Tibial artery (tissue), 4 donors: Measurements from ENCODE around the gene RAD18.

Source experiments
- DNase-seq, 2 donors: peaks; one replicate each; pipeline ENCODE4 v3.0.0-alpha.2; 2019
- H3K27ac ChIP-seq, 2 donors: fragments of 200-600 bp; sonication (generic) in 1 of 2; 1 replicate in 1 of 2; 2 replicates in 1 of 2; pipeline ENCODE4 v1.5.1; 2018 to 2019; ENCODE audit warnings: mild to moderate bottlenecking in 1 of 2
- H3K27me3 ChIP-seq, 2 donors: fragments of 200-600 bp; sonication (generic) in 1 of 2; one replicate each; pipeline versions ENCODE4 v1.5.1 to v1.6.0; 2016 to 2019
- H3K36me3 ChIP-seq, 3 donors: fragments of 200-600 bp; sonication (generic) in 2 of 3; one replicate each; pipeline ENCODE4 v1.5.1; 2016 to 2019; ENCODE audit warnings: mild to moderate bottlenecking in 2 of 3
- H3K4me1 ChIP-seq, 4 donors: fragments of 200-600 bp; sonication (generic) in 2 of 4; 1 replicate in 3 of 4; 2 replicates in 1 of 4; pipeline ENCODE4 v1.5.1; 2016 to 2019
- H3K4me3 ChIP-seq, 2 donors: fragments of 200-600 bp; sonication (generic) in 1 of 2; 1 replicate in 1 of 2; 2 replicates in 1 of 2; pipeline ENCODE4 v1.5.1; 2018 to 2019; ENCODE audit warnings: mild to moderate bottlenecking in 2 of 2
- H3K9me3 ChIP-seq, 3 donors: fragments of 200-600 bp; sonication (generic) in 1 of 3; one replicate each; pipeline ENCODE4 v1.5.1; 2016 to 2019
- CTCF ChIP-seq, 2 experiments: fragments of 200-600 bp in 1 of 2; fragments of 450-650 bp in 1 of 2; IDR thresholded peaks; one replicate each; pipeline ENCODE4 v1.5.1; 2017 to 2019; ENCODE audit warnings: antibody characterized with exemption in 2 of 2, mild to moderate bottlenecking in 1 of 2, moderate library complexity in 1 of 2
- intact Hi-C: fragments of 100-400 bp; cut with DNase I; formaldehyde crosslinking; loops from one replicate; pipeline ENCODE4 v1.15.0; 2023; ENCODE audit warnings: low total_unique reads

RAD18 gene

GRCh38 chr3:8893001-8893400, 70.3 kb downstream of the RAD18 start:
- Histone ChIP-seq H3K9me3 (no peaks in the 10 kb centered on the region), H3K27ac (no peak overlapping the region), H3K36me3 (peaks cover 0 to 4% (median 0%) of the 10 kb centered on the region in 3 donors), H3K4me1 (peaks cover 0 to 15% (median under 1%) of the 10 kb centered on the region in 4 donors), H3K27me3 (no peaks in the 10 kb centered on the region), H3K4me3 (no peak overlapping the region)
- no peak for TF ChIP-seq CTCF (IDR thresholded peaks at IDR 0.05)
- no peak for DNase-seq
- intact Hi-C loops: no loop called here

- TF ChIP-seq CTCF (IDR thresholded peaks at IDR 0.05): no peak
- no peak for DNase-seq
- intact Hi-C loops: no loop called here
- no peak overlapping the region for H3K4me3 ChIP-seq
- H3K36me3 ChIP-seq: no peaks in the 10 kb centered on the region
- no peaks in the 10 kb centered on the region for H3K9me3 ChIP-seq
- no peaks in the 10 kb centered on the region for H3K27me3 ChIP-seq
- peaks cover 0 to 22% (median 3%) of the 10 kb centered on the region in 4 donors for H3K4me1 ChIP-seq
- no peak overlapping the region for H3K27ac ChIP-seq
Observed at GRCh38 chr3:8891774-8892173, 71.5 kb downstream of the RAD18 start.

DNA sequence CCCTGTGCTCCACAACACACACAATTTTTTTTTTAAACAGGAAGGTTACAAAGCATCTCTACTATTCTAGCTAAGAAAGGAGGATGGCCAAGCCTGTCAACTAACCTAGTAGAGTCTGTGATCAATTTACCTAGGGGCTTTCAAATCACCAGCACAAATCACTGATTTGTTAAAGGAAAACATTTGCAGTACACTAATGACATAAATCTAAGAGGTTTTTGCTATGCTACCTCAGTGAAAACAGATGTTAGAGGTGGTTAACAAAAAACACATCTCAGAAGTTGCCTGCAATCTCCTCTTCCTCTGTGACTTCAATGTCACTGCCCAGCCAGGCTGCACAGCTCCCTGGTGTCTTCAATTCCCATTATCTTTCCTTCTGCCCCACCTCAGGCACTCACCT, 72.0 kb downstream of the RAD18 start:
- DNase-seq: no peak
- Histone ChIP-seq H3K36me3 (no peaks in the 10 kb centered on the region), H3K4me1 (peaks cover 0 to 26% (median 3%) of the 10 kb centered on the region in 4 donors), H3K9me3 (no peaks in the 10 kb centered on the region), H3K27ac (no peak overlapping the region), H3K27me3 (no peaks in the 10 kb centered on the region), H3K4me3 (no peak overlapping the region)
- intact Hi-C loops: no loop called here
- TF ChIP-seq CTCF (IDR thresholded peaks at IDR 0.05): no peak

DNA sequence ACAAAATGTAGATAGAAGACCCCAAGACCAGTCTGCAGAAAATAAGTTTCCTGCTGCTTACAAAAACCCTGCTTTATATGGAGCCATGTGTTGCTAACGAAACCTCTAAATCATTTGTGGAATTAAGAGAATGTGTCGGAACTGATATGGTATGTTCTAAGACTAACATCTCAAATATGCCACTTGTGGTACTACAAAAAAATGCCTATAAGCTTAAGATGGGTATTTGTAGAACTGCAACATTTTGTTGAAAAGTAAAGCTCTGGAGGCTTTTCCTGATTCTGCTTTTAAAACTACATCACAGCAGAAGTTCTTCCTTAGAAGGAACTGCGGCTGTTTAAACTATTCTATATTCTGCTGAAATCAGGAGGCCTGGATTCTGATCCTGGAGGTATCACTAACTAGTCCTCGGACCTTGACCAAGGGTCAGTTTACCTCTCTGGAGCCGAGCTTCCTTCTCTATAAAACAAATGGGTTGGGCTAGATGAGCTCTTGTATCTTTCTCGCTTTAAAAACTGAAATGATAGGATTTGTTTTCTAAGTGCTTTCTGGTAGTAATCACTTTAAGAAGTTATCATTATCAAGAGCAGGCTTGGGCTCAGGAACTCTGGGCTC, 74.9 kb downstream of the RAD18 start:
- no peak for DNase-seq
- TF ChIP-seq CTCF (IDR thresholded peaks at IDR 0.05): no peak
- intact Hi-C loops: no loop called here
- Histone ChIP-seq H3K9me3 (no peaks in the 10 kb centered on the region), H3K27me3 (no peaks in the 10 kb centered on the region), H3K4me1 (peaks cover 0 to 26% (median 3%) of the 10 kb centered on the region in 4 donors), H3K27ac (no peak overlapping the region), H3K4me3 (no peak overlapping the region), H3K36me3 (peaks cover 0 to 7% (median 0%) of the 10 kb centered on the region in 3 donors)

DNA sequence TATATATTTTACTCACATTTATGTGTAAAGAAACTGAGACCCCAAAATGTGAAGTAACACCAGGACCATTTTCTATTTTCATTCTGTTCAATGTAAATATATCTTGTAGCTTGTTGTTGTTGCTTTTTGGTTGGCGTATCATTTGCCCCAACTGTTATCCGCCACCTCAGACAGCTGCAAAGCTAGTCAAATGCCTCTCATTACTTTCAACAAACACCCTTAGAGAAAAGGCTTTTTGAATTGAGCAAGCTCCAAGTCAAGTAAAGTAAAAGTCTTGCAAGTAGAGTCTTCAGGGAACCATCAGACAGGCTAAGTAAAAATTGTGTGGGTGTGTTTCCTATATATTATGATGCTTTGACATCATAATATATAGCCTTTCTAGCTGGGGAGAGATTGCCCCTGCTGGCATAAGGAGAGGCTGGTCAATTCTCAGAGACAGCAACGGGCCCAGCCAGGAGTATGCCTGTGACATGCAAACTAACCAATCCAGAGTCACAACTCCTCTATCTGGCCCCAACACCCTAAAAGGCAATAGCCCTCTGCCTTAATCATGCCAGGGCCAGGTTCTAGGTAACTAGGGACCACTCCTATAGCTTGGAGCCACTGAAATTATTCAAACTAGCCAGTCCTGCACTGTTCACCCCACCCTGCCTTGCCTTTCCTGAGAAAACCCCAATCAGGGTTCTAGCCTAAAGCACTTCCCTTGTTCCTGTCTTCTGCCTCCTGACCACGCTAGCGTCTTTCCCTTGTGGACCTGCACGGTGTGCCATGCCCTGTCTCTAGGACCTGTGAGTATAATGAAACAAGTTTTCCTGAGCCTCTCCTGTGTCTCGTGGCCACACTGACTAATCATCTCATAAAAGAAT, 75.6 kb downstream of the RAD18 start:
- Histone ChIP-seq H3K9me3 (no peaks in the 10 kb centered on the region), H3K27me3 (no peaks in the 10 kb centered on the region), H3K27ac (no peak overlapping the region), H3K36me3 (peaks cover 0 to 8% (median 0%) of the 10 kb centered on the region in 3 donors), H3K4me3 (no peak overlapping the region), H3K4me1 (peaks cover 0 to 20% (median 3%) of the 10 kb centered on the region in 4 donors)
- intact Hi-C loops: no loop called here
- no peak for TF ChIP-seq CTCF (IDR thresholded peaks at IDR 0.05)
- no peak for DNase-seq
